ENCODE measurements around the gene FGGY. TPM values are rescaled to one million over a fixed set of nuclear protein-coding genes. Genes with fewer than 3 reads are reported as not detected.
"Not testable (repeated sequence)": the region's sequence is repeated elsewhere in the genome, so short reads cannot be mapped to it uniquely, and the experiment has no call there.

The FGGY gene
- total RNA-seq, 2 donors from 2014 or later = 12.2 to 17.4 TPM

GRCh38 chr1:59526240-59526639, 229.3 kb downstream of the FGGY start:
- 78 to 85% methylated on average over 1 of the region's 1 CpG for WGBS, 2 donors

DNA sequence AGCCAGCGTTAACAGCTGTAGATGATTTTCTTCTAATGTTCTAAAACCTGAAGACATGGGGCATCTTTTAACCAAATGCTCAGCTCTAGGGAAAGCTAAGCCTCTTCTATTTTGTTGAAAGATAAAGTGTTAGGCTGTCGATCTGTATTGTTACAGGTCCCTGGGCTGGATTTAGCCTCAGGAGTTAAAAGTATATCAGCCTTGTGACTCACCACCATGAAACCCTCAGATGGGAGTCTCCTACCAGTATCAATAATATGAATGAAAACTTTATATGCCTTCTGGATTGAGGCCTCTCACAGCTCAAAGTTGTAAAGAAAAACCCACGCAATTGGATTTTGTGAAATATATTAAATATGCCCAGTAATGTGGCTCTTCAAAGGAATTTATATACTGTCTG, 231.6 kb downstream of the FGGY start:
- no peak for DNase-seq
- 92 to 94% methylated on average over 3 of the region's 3 CpGs for WGBS, 2 donors
- Histone ChIP-seq H3K27me3 (no peaks in the 10 kb centered on the region), H3K27ac (no peak overlapping the region), H3K4me1 (no peaks in the 10 kb centered on the region), H3K9me3 (no peaks in the 10 kb centered on the region), H3K36me3 (replicated peaks in 1 of 2; ENCODE audit: insufficient read depth in 1 of 2, low read depth in 2 of 2) (no peaks in the 10 kb centered on the region), H3K4me3 (no peak overlapping the region)
- no peak for ATAC-seq
- TF ChIP-seq POLR2A (IDR thresholded peaks at IDR 0.05) = no peak
- TF ChIP-seq, protein P1, sequence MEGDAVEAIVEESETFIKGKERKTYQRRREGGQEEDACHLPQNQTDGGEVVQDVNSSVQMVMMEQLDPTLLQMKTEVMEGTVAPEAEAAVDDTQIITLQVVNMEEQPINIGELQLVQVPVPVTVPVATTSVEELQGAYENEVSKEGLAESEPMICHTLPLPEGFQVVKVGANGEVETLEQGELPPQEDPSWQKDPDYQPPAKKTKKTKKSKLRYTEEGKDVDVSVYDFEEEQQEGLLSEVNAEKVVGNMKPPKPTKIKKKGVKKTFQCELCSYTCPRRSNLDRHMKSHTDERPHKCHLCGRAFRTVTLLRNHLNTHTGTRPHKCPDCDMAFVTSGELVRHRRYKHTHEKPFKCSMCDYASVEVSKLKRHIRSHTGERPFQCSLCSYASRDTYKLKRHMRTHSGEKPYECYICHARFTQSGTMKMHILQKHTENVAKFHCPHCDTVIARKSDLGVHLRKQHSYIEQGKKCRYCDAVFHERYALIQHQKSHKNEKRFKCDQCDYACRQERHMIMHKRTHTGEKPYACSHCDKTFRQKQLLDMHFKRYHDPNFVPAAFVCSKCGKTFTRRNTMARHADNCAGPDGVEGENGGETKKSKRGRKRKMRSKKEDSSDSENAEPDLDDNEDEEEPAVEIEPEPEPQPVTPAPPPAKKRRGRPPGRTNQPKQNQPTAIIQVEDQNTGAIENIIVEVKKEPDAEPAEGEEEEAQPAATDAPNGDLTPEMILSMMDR (IDR thresholded peaks at IDR 0.05) = no peak
- intact Hi-C loops (cut with DNase I) = no loop called here

More at GRCh38 chr1:59526240-59526639, 229.3 kb downstream of the FGGY start:
- Histone ChIP-seq H3K9me3 (no peaks in the 10 kb centered on the region), H3K36me3 (replicated peaks in 1 of 2; ENCODE audit: insufficient read depth in 1 of 2, low read depth in 2 of 2) (no peaks in the 10 kb centered on the region), H3K4me3 (no peak overlapping the region), H3K27me3 (no peaks in the 10 kb centered on the region), H3K4me1 (no peaks in the 10 kb centered on the region), H3K27ac (no peak overlapping the region)
- TF ChIP-seq, protein P1 (IDR thresholded peaks at IDR 0.05) = no peak
- TF ChIP-seq POLR2A (IDR thresholded peaks at IDR 0.05) = no peak
- intact Hi-C loops (cut with DNase I) = no loop called here
- no peak for DNase-seq
- ATAC-seq = no peak

GRCh38 chr1:59528900-59529299, 232.0 kb downstream of the FGGY start:
- WGBS, 2 donors = 96 to 100% methylated on average over 2 of the region's 2 CpGs
- no peak overlapping the region for H3K4me3 ChIP-seq
- H3K27me3 ChIP-seq = no peaks in the 10 kb centered on the region
- DNase-seq (no peak), ATAC-seq (no peak)
- no peaks in the 10 kb centered on the region for H3K9me3 ChIP-seq
- TF ChIP-seq POLR2A (IDR thresholded peaks at IDR 0.05) = no peak
- TF ChIP-seq, protein P1 (IDR thresholded peaks at IDR 0.05) = no peak
- no peak overlapping the region for H3K27ac ChIP-seq
- intact Hi-C loops (cut with DNase I) = no loop called here
- H3K4me1 ChIP-seq = no peaks in the 10 kb centered on the region
- H3K36me3 ChIP-seq (replicated peaks in 1 of 2; ENCODE audit: insufficient read depth in 1 of 2, low read depth in 2 of 2) = no peaks in the 10 kb centered on the region

GRCh38 chr1:59530119-59530518, 233.2 kb downstream of the FGGY start:
- intact Hi-C loops (cut with DNase I) = no loop called here
- Histone ChIP-seq H3K27me3 (no peaks in the 10 kb centered on the region), H3K4me3 (no peak overlapping the region), H3K36me3 (replicated peaks in 1 of 2; ENCODE audit: insufficient read depth in 1 of 2, low read depth in 2 of 2) (no peaks in the 10 kb centered on the region), H3K9me3 (no peaks in the 10 kb centered on the region), H3K27ac (no peak overlapping the region), H3K4me1 (no peaks in the 10 kb centered on the region)
- TF ChIP-seq, protein P1 (IDR thresholded peaks at IDR 0.05) = no peak
- no peak for TF ChIP-seq POLR2A (IDR thresholded peaks at IDR 0.05)
- DNase-seq (no peak), ATAC-seq (no peak)
- WGBS, 2 donors = 94 to 95% methylated on average over 3 of the region's 3 CpGs

DNA sequence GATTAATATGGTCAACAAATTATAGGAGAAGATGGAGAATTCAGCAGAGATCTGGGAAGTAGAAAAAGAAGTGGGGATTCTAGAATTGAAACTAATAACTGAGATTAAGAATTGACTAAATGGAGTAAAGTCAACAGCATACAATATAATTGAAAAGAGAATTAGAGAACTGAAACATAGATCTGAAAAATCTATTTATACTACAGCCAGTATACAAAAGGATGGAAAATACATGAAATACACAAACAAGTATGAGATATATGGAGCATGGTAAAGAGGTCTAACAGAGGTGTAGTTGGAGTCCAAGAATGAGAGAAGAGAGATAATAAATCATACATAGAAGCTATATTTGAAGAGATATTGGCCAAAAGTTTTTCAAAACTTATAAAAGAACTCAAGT, 235.2 kb downstream of the FGGY start:
- Histone ChIP-seq H3K36me3 (replicated peaks in 1 of 2; ENCODE audit: insufficient read depth in 1 of 2, low read depth in 2 of 2) (no peaks in the 10 kb centered on the region), H3K4me3 (no peak overlapping the region), H3K4me1 (no peaks in the 10 kb centered on the region), H3K27ac (no peak overlapping the region), H3K27me3 (no peaks in the 10 kb centered on the region), H3K9me3 (no peaks in the 10 kb centered on the region)
- intact Hi-C loops (cut with DNase I) = no loop called here
- TF ChIP-seq POLR2A (IDR thresholded peaks at IDR 0.05) = no peak
- TF ChIP-seq, protein P1 (IDR thresholded peaks at IDR 0.05) = no peak
- DNase-seq = no peak
- ATAC-seq = no peak

DNA sequence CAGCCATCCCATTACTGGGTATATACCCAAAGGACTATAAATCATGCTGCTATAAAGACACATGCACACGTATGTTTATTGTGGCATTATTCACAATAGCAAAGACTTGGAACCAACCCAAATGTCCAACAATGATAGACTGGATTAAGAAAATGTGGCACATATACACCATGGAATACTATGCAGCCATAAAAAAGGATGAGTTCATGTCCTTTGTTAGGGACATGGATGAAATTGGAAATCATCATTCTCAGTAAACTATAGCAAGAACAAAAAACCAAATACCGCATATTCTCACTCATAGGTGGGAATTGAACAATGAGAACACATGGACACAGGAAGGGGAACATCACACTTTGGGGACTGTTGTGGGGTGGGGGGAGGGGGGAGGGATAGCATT, 241.6 kb downstream of the FGGY start:
- peaks cover 37% of the 10 kb centered on the region for H3K4me1 ChIP-seq
- 75 to 100% methylated on average over 1 of the region's 2 CpGs for WGBS, 2 donors
- H3K4me3 ChIP-seq; H3K36me3 ChIP-seq (replicated peaks in 1 of 2; ENCODE audit: insufficient read depth in 1 of 2, low read depth in 2 of 2); H3K9me3 ChIP-seq; ATAC-seq; H3K27me3 ChIP-seq; DNase-seq; intact Hi-C loops (cut with DNase I); H3K27ac ChIP-seq: not testable (repeated sequence)

Measured in body of pancreas (tissue), 4 donors.